HepG2 (cell line): Measurements from ENCODE around the gene PIK3CB. TPM values are rescaled to one million over a fixed set of nuclear protein-coding genes. Genes with fewer than 3 reads are reported as not detected.

Source experiments
- IRX3 ChIP-seq: sonication (generic); formaldehyde crosslinking; IDR thresholded peaks from 2 replicates; pipeline ENCODE4 v1.8.1; 2023; ENCODE audit warnings: mild to moderate bottlenecking, low read depth, missing genetic modification reagents, borderline replicate concordance
- KDM1A ChIP-seq: IDR thresholded peaks from 2 replicates; pipeline ENCODE4 v1.6.1; 2016; ENCODE audit warnings: missing compliant biosample characterization
- LCORL ChIP-seq, 2 experiments: fragments of 450-650 bp in 1 of 2; sonication (generic) in 1 of 2; formaldehyde crosslinking in 1 of 2; IDR thresholded peaks; 2 replicates each; pipeline versions ENCODE4 v1.5.0 to v1.6.1; 2017 to 2020; ENCODE audit warnings: antibody characterized with exemption in 1 of 2, missing genetic modification reagents in 1 of 2
- SMAD3 ChIP-seq: sonication (generic); formaldehyde crosslinking; IDR thresholded peaks from 2 replicates; pipeline ENCODE4 v1.4.0; 2020; ENCODE audit warnings: missing genetic modification reagents
- TEAD2 ChIP-seq: sonication (generic); formaldehyde crosslinking; IDR thresholded peaks from 2 replicates; pipeline ENCODE4 v1.9.0; 2021; ENCODE audit warnings: missing genetic modification reagents
- ZNF614 ChIP-seq: IDR thresholded peaks from 2 replicates; pipeline ENCODE4 v1.6.1; 2018; ENCODE audit warnings: missing biosample characterization, missing genetic modification reagents, inconsistent platforms, borderline replicate concordance
- ZNF674 ChIP-seq: sonication (generic); formaldehyde crosslinking; IDR thresholded peaks from 2 replicates; pipeline ENCODE4 v1.5.0; 2020; ENCODE audit warnings: low read depth, mild to moderate bottlenecking, missing genetic modification reagents
- polyA plus RNA-seq, 8 experiments: library from polyadenylated mRNA; depleted of rRNA in 3 of 8; stranded (reverse) in 7 of 8; unstranded in 1 of 8; fragments of >200 nt; fragmentation: Illumina TruSeq in 4 of 8; extraction: Trizol in 4 of 8; gene quantifications; 2 replicates each; pipeline versions ENCODE4 v1.2.1 to v1.2.3, GENCODE V29; 2011 to 2016; ENCODE audit warnings: low read depth in 4 of 8, missing spikeins in 1 of 8, mixed read lengths in 1 of 8; ENCODE audit not compliant: insufficient read depth in 1 of 8
- total RNA-seq, 5 experiments: library from RNA; depleted of rRNA; stranded (reverse); fragments of >200 nt; fragmentation: Illumina TruSeq; extraction: Trizol; gene quantifications; 2 replicates each; pipeline ENCODE4 v1.2.3, GENCODE V29; 2016; ENCODE audit warnings: low read depth in 1 of 5
- TF ChIP-seq, protein P1 (sequence below), 2 experiments: fragments of 450-650 bp in 1 of 2; sonication (generic) in 1 of 2; formaldehyde crosslinking in 1 of 2; IDR thresholded peaks; 2 replicates each; pipeline versions ENCODE4 v1.6.1 to v1.8.0; 2016 to 2022; ENCODE audit warnings: antibody characterized with exemption in 1 of 2, mild to moderate bottlenecking in 1 of 2, missing genetic modification reagents in 1 of 2
- TF ChIP-seq, protein P2 (sequence below): sonication (generic); formaldehyde crosslinking; IDR thresholded peaks from 2 replicates; pipeline ENCODE4 v1.5.1; 2020; ENCODE audit warnings: missing genetic modification reagents, mild to moderate bottlenecking, borderline replicate concordance
- TF ChIP-seq, protein P3 (sequence below): sonication (generic); formaldehyde crosslinking; IDR thresholded peaks from 2 replicates; pipeline ENCODE4 v1.8.1; 2022; ENCODE audit warnings: mild to moderate bottlenecking, missing genetic modification reagents
- TF ChIP-seq, protein P4 (sequence below): fragments of 450-650 bp; IDR thresholded peaks from 2 replicates; pipeline ENCODE4 v1.6.1; 2016
- TF ChIP-seq, protein P5 (sequence below): sonication (generic); formaldehyde crosslinking; IDR thresholded peaks from 2 replicates; pipeline ENCODE4 v1.4.0; 2020; ENCODE audit warnings: low read depth, mild to moderate bottlenecking, missing genetic modification reagents

The PIK3CB gene
- total and polyA plus RNA-seq, 2 of the 13 experiments (the other 11 are each of a cell fraction or from before 2014, with no cell fraction given) = 6.6 to 18.7 TPM

DNA sequence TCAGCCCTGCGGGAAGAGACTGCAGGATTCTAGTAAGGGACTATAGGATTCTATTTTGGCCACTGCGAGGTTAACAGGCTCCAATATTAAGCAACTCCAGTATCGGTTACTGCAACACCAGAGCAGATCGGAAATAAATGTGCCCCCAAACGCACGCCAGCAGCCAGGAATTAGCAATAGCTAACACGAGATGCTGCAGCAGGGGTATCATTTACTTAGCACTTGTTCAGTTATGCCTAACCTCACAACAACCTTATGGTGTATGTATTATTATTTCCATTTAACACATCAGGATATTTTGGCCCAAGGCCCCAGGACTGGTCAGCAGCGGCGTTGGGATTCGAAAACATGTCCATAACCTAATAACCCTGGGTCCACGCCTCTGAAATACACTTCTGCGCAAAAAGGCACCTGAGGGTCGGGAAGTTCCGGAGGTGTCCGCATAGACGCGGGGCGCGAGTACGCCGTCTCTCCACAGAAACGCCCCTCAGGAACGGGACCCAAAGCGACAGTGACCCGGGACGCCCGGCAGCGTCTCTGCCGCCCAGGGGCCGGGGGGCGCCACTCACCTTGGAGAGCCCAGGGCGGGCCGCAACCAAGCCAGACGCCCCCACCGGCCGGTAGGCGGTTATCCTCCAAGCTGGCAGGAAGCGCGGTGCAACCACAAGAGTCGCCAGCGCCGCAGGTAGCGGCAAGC is 681 bp downstream of the PIK3CB start (continued):
- TF ChIP-seq TEAD2 (CRISPR knock-in tag) = no peak
- TF ChIP-seq, protein P1, sequence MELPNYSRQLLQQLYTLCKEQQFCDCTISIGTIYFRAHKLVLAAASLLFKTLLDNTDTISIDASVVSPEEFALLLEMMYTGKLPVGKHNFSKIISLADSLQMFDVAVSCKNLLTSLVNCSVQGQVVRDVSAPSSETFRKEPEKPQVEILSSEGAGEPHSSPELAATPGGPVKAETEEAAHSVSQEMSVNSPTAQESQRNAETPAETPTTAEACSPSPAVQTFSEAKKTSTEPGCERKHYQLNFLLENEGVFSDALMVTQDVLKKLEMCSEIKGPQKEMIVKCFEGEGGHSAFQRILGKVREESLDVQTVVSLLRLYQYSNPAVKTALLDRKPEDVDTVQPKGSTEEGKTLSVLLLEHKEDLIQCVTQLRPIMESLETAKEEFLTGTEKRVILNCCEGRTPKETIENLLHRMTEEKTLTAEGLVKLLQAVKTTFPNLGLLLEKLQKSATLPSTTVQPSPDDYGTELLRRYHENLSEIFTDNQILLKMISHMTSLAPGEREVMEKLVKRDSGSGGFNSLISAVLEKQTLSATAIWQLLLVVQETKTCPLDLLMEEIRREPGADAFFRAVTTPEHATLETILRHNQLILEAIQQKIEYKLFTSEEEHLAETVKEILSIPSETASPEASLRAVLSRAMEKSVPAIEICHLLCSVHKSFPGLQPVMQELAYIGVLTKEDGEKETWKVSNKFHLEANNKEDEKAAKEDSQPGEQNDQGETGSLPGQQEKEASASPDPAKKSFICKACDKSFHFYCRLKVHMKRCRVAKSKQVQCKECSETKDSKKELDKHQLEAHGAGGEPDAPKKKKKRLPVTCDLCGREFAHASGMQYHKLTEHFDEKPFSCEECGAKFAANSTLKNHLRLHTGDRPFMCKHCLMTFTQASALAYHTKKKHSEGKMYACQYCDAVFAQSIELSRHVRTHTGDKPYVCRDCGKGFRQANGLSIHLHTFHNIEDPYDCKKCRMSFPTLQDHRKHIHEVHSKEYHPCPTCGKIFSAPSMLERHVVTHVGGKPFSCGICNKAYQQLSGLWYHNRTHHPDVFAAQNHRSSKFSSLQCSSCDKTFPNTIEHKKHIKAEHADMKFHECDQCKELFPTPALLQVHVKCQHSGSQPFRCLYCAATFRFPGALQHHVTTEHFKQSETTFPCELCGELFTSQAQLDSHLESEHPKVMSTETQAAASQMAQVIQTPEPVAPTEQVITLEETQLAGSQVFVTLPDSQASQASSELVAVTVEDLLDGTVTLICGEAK (IDR thresholded peaks at IDR 0.05) = no peak
- TF ChIP-seq, protein P1 (CRISPR knock-in tag; IDR thresholded peaks at IDR 0.05) = no peak
- TF ChIP-seq, protein P2, sequence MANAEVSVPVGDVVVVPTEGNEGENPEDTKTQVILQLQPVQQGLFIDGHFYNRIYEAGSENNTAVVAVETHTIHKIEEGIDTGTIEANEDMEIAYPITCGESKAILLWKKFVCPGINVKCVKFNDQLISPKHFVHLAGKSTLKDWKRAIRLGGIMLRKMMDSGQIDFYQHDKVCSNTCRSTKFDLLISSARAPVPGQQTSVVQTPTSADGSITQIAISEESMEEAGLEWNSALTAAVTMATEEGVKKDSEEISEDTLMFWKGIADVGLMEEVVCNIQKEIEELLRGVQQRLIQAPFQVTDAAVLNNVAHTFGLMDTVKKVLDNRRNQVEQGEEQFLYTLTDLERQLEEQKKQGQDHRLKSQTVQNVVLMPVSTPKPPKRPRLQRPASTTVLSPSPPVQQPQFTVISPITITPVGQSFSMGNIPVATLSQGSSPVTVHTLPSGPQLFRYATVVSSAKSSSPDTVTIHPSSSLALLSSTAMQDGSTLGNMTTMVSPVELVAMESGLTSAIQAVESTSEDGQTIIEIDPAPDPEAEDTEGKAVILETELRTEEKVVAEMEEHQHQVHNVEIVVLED (CRISPR knock-in tag) = peak; percentile 29
- no peak for TF ChIP-seq LCORL (IDR thresholded peaks at IDR 0.05)
- TF ChIP-seq LCORL (CRISPR knock-in tag; IDR thresholded peaks at IDR 0.05) = peak; percentile 63
- TF ChIP-seq, protein P3, sequence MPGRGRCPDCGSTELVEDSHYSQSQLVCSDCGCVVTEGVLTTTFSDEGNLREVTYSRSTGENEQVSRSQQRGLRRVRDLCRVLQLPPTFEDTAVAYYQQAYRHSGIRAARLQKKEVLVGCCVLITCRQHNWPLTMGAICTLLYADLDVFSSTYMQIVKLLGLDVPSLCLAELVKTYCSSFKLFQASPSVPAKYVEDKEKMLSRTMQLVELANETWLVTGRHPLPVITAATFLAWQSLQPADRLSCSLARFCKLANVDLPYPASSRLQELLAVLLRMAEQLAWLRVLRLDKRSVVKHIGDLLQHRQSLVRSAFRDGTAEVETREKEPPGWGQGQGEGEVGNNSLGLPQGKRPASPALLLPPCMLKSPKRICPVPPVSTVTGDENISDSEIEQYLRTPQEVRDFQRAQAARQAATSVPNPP (CRISPR knock-in tag) = no peak
- TF ChIP-seq, protein P4, sequence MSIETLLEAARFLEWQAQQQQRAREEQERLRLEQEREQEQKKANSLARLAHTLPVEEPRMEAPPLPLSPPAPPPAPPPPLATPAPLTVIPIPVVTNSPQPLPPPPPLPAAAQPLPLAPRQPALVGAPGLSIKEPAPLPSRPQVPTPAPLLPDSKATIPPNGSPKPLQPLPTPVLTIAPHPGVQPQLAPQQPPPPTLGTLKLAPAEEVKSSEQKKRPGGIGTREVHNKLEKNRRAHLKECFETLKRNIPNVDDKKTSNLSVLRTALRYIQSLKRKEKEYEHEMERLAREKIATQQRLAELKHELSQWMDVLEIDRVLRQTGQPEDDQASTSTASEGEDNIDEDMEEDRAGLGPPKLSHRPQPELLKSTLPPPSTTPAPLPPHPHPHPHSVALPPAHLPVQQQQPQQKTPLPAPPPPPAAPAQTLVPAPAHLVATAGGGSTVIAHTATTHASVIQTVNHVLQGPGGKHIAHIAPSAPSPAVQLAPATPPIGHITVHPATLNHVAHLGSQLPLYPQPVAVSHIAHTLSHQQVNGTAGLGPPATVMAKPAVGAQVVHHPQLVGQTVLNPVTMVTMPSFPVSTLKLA = no peak
- no peak for TF ChIP-seq SMAD3 (CRISPR knock-in tag)
- no peak for TF ChIP-seq KDM1A (CRISPR knock-in tag)
- no peak for TF ChIP-seq IRX3
- no peak for TF ChIP-seq ZNF674 (CRISPR knock-in tag)
- TF ChIP-seq, protein P5, sequence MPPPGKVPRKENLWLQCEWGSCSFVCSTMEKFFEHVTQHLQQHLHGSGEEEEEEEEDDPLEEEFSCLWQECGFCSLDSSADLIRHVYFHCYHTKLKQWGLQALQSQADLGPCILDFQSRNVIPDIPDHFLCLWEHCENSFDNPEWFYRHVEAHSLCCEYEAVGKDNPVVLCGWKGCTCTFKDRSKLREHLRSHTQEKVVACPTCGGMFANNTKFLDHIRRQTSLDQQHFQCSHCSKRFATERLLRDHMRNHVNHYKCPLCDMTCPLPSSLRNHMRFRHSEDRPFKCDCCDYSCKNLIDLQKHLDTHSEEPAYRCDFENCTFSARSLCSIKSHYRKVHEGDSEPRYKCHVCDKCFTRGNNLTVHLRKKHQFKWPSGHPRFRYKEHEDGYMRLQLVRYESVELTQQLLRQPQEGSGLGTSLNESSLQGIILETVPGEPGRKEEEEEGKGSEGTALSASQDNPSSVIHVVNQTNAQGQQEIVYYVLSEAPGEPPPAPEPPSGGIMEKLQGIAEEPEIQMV (CRISPR knock-in tag) = no peak
- TF ChIP-seq ZNF614 = no peak
